HG03175 (cell line): Measurements from ENCODE around the gene ACAT2.
"Not testable (repeated sequence)": the region's sequence is repeated elsewhere in the genome, so short reads cannot be mapped to it uniquely, and the experiment has no call there.

ENCODE experiments used
- ATAC-seq: cut with Tn5 transposase; IDR thresholded peaks from one replicate; pipeline ENCODE4 v1.9.1; 2021; ENCODE audit warnings: mild to moderate bottlenecking, moderate library complexity; ENCODE audit not compliant: unreplicated experiment

The ACAT2 gene

GRCh38 chr6:159729598-159730331 lies 32.1 kb upstream of the ACAT2 start:
- no peak for ATAC-seq

GRCh38 chr6:159730332-159730676 lies 31.5 kb upstream of the ACAT2 start:
- ATAC-seq, result no peak

GRCh38 chr6:159732550-159732949 lies 29.3 kb upstream of the ACAT2 start:
- not testable (repeated sequence) for ATAC-seq

GRCh38 chr6:159733395-159733794 lies 28.4 kb upstream of the ACAT2 start:
- not testable (repeated sequence) for ATAC-seq

GRCh38 chr6:159736908-159737307 lies 24.9 kb upstream of the ACAT2 start:
- ATAC-seq, result no peak

- no peak for ATAC-seq
These were observed 22.5 kb upstream of the ACAT2 start for GRCh38 chr6:159739341-159739740.

GRCh38 chr6:159742165-159742564 lies 19.7 kb upstream of the ACAT2 start:
- no peak for ATAC-seq

GRCh38 chr6:159745081-159745480 lies 16.8 kb upstream of the ACAT2 start:
- ATAC-seq, result no peak

GRCh38 chr6:159746759-159747158 lies 15.1 kb upstream of the ACAT2 start:
- no peak for ATAC-seq

GRCh38 chr6:159748127-159748526 lies 13.7 kb upstream of the ACAT2 start:
- ATAC-seq, result not testable (repeated sequence)

- ATAC-seq, result no peak
These were observed 10.4 kb upstream of the ACAT2 start for GRCh38 chr6:159751448-159751847.

- no peak for ATAC-seq
These were observed 8.6 kb upstream of the ACAT2 start for GRCh38 chr6:159753081-159753872.

GRCh38 chr6:159754401-159754800 lies 7.4 kb upstream of the ACAT2 start:
- ATAC-seq, result no peak

GRCh38 chr6:159754959-159755914 lies 6.6 kb upstream of the ACAT2 start:
- ATAC-seq, result no peak

GRCh38 chr6:159756508-159756907 lies 5.3 kb upstream of the ACAT2 start:
- no peak for ATAC-seq

GRCh38 chr6:159758031-159759001 lies 3.5 kb upstream of the ACAT2 start:
- ATAC-seq, result no peak

GRCh38 chr6:159759645-159760044 lies 2.2 kb upstream of the ACAT2 start:
- ATAC-seq, result no peak

GRCh38 chr6:159760602-159761057 lies 1.2 kb upstream of the ACAT2 start:
- ATAC-seq, result no peak

- no peak for ATAC-seq
These were observed 544 bp upstream of the ACAT2 start for GRCh38 chr6:159761129-159761872.
